Thyroid gland (tissue), 4 donors: ENCODE data around the gene AK8.

Source experiments
- CTCF ChIP-seq, 6 experiments: fragments of 200-600 bp in 3 of 6; fragments of 450-650 bp in 3 of 6; sonication (generic) in 3 of 6; IDR thresholded peaks; one replicate each; pipeline ENCODE4 v1.5.1; 2016 to 2019; ENCODE audit warnings: antibody characterized with exemption in 6 of 6, mild to moderate bottlenecking in 2 of 6, inconsistent platforms in 1 of 6, moderate library complexity in 1 of 6
- POLR2A ChIP-seq, 2 donors: fragments of 450-650 bp; IDR thresholded peaks; one replicate each; pipeline ENCODE4 v1.6.1; 2017; ENCODE audit warnings: antibody characterized with exemption in 2 of 2, mild to moderate bottlenecking in 2 of 2, moderate library complexity in 1 of 2

- TF ChIP-seq CTCF (IDR thresholded peaks at IDR 0.05) (no peak), POLR2A (IDR thresholded peaks at IDR 0.05) (no peak)
These were observed 41.7 kb upstream of the AK8 start for GRCh38 chr9:132919614-132920268.
